Breast epithelium (tissue), 4 donors: Measurements from ENCODE around the gene RNF31. TPM values are rescaled to one million over a fixed set of nuclear protein-coding genes. Genes with fewer than 3 reads are reported as not detected.

ENCODE experiments used
- DNase-seq, 2 donors: peaks; one replicate each; pipeline ENCODE4 v3.0.0-alpha.2; 2019; ENCODE audit warnings: low spot score in 2 of 2
- H3K27ac ChIP-seq, 2 donors: fragments of 200-600 bp; sonication (generic) in 1 of 2; one replicate each; pipeline ENCODE4 v1.5.1; 2016 to 2019; ENCODE audit warnings: mild to moderate bottlenecking in 1 of 2
- H3K27me3 ChIP-seq, 2 donors: fragments of 200-600 bp; sonication (generic) in 1 of 2; one replicate each; pipeline versions ENCODE4 v1.5.1 to v1.6.0; 2017 to 2019; ENCODE audit warnings: control low read depth in 1 of 2, mild to moderate bottlenecking in 1 of 2
- H3K36me3 ChIP-seq: fragments of 200-600 bp; one replicate; pipeline ENCODE4 v1.5.1; 2019
- H3K4me1 ChIP-seq, 2 donors: fragments of 200-600 bp; sonication (generic); one replicate each; pipeline ENCODE4 v1.5.1; 2016 to 2019; ENCODE audit warnings: control low read depth in 1 of 2
- H3K4me3 ChIP-seq, 3 donors: fragments of 200-600 bp; sonication (generic); 1 replicate in 2 of 3; 2 replicates in 1 of 3; pipeline ENCODE4 v1.5.1; 2016 to 2019; ENCODE audit warnings: mild to moderate bottlenecking in 3 of 3, moderate library complexity in 2 of 3
- H3K9me3 ChIP-seq, 2 donors: fragments of 200-600 bp; sonication (generic) in 1 of 2; one replicate each; pipeline ENCODE4 v1.5.1; 2016 to 2019; ENCODE audit warnings: control low read depth in 1 of 2
- POLR2A ChIP-seq: fragments of 450-650 bp; IDR thresholded peaks from one replicate; pipeline ENCODE4 v1.6.1; 2016; ENCODE audit warnings: antibody characterized with exemption, mild to moderate bottlenecking, moderate library complexity
- POLR2AphosphoS5 ChIP-seq, 3 donors: sonication (generic); formaldehyde crosslinking; IDR thresholded peaks; one replicate each; pipeline ENCODE4 v1.6.1; 2017; ENCODE audit warnings: antibody characterized with exemption in 3 of 3
- intact Hi-C: fragments of 100-400 bp; cut with DNase I; formaldehyde crosslinking; loops from one replicate; pipeline ENCODE4 v1.15.1; 2023; ENCODE audit warnings: low total_unique reads
- total RNA-seq, 3 donors: library from RNA; depleted of rRNA; stranded (reverse); fragments of >200 nt; gene quantifications; one replicate each; pipeline ENCODE4 v1.1.0, GENCODE V29; 2016
- TF ChIP-seq, protein P1 (sequence below), 3 donors: fragments of 450-650 bp; IDR thresholded peaks; one replicate each; pipeline ENCODE4 v1.5.1; 2016 to 2017; ENCODE audit warnings: antibody characterized with exemption in 3 of 3, mild to moderate bottlenecking in 3 of 3, moderate library complexity in 3 of 3

Gene RNF31
- total RNA-seq, 3 donors from 2014 or later = 29.1 to 43.8 (median 41.0) TPM

DNA sequence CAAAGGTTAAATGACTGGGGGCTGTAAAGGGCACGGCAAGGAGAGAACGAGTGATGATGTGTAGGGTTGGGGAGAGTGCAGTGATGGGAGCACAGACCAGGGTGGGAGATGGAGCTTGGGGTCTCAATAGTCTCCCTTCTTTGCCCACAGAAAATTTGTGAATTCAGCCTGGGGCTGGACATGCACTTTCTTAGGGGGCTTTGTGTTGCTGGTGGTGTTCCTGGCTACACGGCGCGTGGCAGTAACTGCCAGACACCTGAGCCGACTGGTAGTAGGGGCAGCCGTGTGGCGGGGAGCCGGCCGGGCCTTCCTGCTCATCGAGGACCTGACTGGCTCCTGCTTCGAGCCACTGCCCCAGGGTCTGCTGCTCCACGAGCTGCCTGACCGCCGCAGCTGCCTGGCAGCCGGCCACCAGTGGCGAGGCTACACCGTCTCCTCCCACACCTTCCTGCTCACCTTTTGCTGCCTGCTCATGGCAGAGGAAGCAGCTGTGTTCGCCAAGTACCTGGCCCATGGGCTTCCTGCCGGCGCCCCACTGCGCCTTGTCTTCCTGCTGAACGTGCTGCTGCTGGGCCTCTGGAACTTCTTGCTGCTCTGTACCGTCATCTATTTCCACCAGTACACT lies 15.1 kb upstream of the RNF31 start:
- TF ChIP-seq POLR2A (no peak), POLR2AphosphoS5 (IDR thresholded peaks at IDR 0.05) (no peak)
- peak; percentile 70 to 86 for DNase-seq
- H3K27ac ChIP-seq = peak overlapping the region; percentile 73 to 74

GRCh38 chr14:24132976-24133375 lies 14.3 kb upstream of the RNF31 start:
- Histone ChIP-seq H3K27ac (peak overlapping the region; percentile 73 to 74), H3K4me3 (no peak overlapping the region), H3K4me1 (peaks cover 5 to 11% of the 10 kb centered on the region in 2 donors), H3K27me3 (no peaks in the 10 kb centered on the region), H3K9me3 (no peaks in the 10 kb centered on the region), H3K36me3 (no peaks in the 10 kb centered on the region)
- intact Hi-C loops = no loop called here
- no peak for TF ChIP-seq POLR2A
- TF ChIP-seq, protein P1, sequence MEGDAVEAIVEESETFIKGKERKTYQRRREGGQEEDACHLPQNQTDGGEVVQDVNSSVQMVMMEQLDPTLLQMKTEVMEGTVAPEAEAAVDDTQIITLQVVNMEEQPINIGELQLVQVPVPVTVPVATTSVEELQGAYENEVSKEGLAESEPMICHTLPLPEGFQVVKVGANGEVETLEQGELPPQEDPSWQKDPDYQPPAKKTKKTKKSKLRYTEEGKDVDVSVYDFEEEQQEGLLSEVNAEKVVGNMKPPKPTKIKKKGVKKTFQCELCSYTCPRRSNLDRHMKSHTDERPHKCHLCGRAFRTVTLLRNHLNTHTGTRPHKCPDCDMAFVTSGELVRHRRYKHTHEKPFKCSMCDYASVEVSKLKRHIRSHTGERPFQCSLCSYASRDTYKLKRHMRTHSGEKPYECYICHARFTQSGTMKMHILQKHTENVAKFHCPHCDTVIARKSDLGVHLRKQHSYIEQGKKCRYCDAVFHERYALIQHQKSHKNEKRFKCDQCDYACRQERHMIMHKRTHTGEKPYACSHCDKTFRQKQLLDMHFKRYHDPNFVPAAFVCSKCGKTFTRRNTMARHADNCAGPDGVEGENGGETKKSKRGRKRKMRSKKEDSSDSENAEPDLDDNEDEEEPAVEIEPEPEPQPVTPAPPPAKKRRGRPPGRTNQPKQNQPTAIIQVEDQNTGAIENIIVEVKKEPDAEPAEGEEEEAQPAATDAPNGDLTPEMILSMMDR (IDR thresholded peaks at IDR 0.05) = no peak
- DNase-seq = no peak

More for the DNA sequence above, 15.1 kb upstream of the RNF31 start:
- Histone ChIP-seq H3K4me1 (peaks cover 5 to 6% of the 10 kb centered on the region in 2 donors), H3K9me3 (no peaks in the 10 kb centered on the region), H3K4me3 (peak overlapping the region in 1 of 3 donors; percentile 40), H3K27me3 (no peaks in the 10 kb centered on the region), H3K36me3 (no peaks in the 10 kb centered on the region)
- intact Hi-C loops = no loop called here

DNA sequence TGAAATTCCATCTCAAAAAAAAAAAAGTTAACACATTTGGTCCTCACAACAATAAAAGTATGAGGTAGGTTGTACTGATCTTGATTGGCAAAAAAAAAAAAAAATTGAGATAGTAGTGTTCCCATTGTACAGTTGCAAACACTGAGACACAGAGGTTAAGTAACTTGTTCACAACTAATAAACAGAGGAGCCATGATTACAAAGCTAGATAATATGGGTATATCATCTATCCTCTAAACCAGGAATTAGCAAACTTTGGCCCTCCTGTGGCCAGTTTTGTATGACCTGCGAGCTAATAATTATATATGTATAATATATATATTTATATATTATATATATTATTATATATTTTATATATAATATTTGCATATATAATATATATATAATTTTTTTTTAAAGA lies 13.6 kb upstream of the RNF31 start:
- DNase-seq = no peak
- Histone ChIP-seq H3K4me1 (peaks cover 5 to 11% of the 10 kb centered on the region in 2 donors), H3K9me3 (no peaks in the 10 kb centered on the region), H3K4me3 (no peak overlapping the region), H3K36me3 (no peaks in the 10 kb centered on the region), H3K27ac (no peak overlapping the region), H3K27me3 (no peaks in the 10 kb centered on the region)
- intact Hi-C loops = no loop called here
- TF ChIP-seq POLR2AphosphoS5 (IDR thresholded peaks at IDR 0.05) (no peak), POLR2A (no peak)
- TF ChIP-seq, protein P1 (IDR thresholded peaks at IDR 0.05) = no peak

- no peak for DNase-seq
- TF ChIP-seq POLR2A = no peak
- TF ChIP-seq, protein P1 (IDR thresholded peaks at IDR 0.05) = no peak
- TF ChIP-seq POLR2AphosphoS5 (IDR thresholded peaks at IDR 0.05) = no peak
- Histone ChIP-seq H3K27me3 (no peaks in the 10 kb centered on the region), H3K27ac (peak overlapping the region; percentile 92 to 96), H3K9me3 (no peaks in the 10 kb centered on the region), H3K4me1 (peaks cover 5 to 16% of the 10 kb centered on the region in 2 donors), H3K36me3 (no peaks in the 10 kb centered on the region), H3K4me3 (peak overlapping the region; percentile 93 to 99 (median 97))
- intact Hi-C loops = no loop called here
Observed at GRCh38 chr14:24135584-24135833, 11.8 kb upstream of the RNF31 start.

GRCh38 chr14:24135834-24136683 lies 11.2 kb upstream of the RNF31 start, which contains the start of gene PSME1:
Gene PSME1 (plus strand): TSS chr14:24136194. CDS start chr14:24136263, 69 bp downstream.
- Histone ChIP-seq H3K36me3 (no peaks in the 10 kb centered on the region), H3K9me3 (no peaks in the 10 kb centered on the region), H3K27ac (peak within 1 kb of the TSS; percentile 92 to 96), H3K4me1 (peaks cover 5 to 16% of the 10 kb centered on the region in 2 donors), H3K4me3 (peak within 1 kb of the TSS; percentile 93 to 99 (median 97)), H3K27me3 (no peaks in the 10 kb centered on the region)
- DNase-seq = peak; percentile 86 to 95
- TF ChIP-seq POLR2AphosphoS5 (IDR thresholded peaks at IDR 0.05) (peak in 2 of 3 donors; percentile 47 to 62), POLR2A (no peak)
- TF ChIP-seq, protein P1 (IDR thresholded peaks at IDR 0.05) = no peak
- intact Hi-C loops = no loop called here
